WI38 (cell line): ENCODE measurements around the gene PIK3R2.

Source experiments
- H3K4me3 ChIP-seq: 2 replicates; pipeline ENCODE4 v1.5.1; 2011; ENCODE audit warnings: low read depth, mild to moderate bottlenecking, control low read depth, low read length
- TF ChIP-seq, protein P1 (sequence below): IDR thresholded peaks from 2 replicates; pipeline ENCODE4 v1.5.1; 2012; ENCODE audit warnings: low read depth, mild to moderate bottlenecking, control low read depth, low read length

PIK3R2 gene

DNA sequence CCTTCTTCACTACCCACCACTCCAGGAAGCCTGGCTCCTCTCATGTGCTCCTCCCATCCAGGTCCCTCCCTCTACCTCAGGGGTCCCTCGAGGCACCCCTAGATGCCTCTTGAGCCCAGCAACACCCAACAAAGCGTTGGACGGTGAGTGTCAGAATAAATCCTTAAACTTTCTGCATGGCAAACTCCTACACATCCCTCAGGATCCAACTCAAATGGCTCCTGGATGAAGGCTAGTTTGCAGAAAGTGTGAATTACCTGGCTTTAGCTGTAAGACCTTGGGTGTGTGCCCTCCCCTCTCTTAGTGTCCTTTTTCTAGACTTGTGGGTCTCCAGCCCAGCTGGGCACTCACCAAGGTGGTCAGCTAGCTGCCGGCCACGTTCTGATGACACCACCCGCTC is 45.4 kb downstream of the PIK3R2 start:
- TF ChIP-seq, protein P1, sequence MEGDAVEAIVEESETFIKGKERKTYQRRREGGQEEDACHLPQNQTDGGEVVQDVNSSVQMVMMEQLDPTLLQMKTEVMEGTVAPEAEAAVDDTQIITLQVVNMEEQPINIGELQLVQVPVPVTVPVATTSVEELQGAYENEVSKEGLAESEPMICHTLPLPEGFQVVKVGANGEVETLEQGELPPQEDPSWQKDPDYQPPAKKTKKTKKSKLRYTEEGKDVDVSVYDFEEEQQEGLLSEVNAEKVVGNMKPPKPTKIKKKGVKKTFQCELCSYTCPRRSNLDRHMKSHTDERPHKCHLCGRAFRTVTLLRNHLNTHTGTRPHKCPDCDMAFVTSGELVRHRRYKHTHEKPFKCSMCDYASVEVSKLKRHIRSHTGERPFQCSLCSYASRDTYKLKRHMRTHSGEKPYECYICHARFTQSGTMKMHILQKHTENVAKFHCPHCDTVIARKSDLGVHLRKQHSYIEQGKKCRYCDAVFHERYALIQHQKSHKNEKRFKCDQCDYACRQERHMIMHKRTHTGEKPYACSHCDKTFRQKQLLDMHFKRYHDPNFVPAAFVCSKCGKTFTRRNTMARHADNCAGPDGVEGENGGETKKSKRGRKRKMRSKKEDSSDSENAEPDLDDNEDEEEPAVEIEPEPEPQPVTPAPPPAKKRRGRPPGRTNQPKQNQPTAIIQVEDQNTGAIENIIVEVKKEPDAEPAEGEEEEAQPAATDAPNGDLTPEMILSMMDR, result no peak
- H3K4me3 ChIP-seq, result no peak overlapping the region

DNA sequence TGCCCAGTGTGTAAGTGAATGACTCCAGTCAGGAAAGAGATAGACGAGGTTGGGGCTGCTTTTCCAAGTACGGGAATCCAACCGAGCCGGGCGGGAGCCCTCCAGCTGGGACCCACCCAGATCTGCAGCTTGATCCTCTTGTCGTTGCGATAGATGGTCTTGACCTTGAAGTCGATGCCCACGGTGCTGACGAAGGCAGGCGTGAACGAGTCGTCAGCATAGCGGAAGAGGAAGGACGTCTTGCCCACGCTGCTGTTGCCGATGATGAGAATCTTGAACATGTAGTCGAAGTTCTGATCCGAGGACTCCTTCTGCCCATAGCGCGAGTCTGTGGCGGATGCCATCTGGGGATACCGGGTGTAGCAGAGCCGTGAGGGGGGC is 49.4 kb downstream of the PIK3R2 start:
- TF ChIP-seq, protein P1, result no peak
- H3K4me3 ChIP-seq, result no peak overlapping the region

DNA sequence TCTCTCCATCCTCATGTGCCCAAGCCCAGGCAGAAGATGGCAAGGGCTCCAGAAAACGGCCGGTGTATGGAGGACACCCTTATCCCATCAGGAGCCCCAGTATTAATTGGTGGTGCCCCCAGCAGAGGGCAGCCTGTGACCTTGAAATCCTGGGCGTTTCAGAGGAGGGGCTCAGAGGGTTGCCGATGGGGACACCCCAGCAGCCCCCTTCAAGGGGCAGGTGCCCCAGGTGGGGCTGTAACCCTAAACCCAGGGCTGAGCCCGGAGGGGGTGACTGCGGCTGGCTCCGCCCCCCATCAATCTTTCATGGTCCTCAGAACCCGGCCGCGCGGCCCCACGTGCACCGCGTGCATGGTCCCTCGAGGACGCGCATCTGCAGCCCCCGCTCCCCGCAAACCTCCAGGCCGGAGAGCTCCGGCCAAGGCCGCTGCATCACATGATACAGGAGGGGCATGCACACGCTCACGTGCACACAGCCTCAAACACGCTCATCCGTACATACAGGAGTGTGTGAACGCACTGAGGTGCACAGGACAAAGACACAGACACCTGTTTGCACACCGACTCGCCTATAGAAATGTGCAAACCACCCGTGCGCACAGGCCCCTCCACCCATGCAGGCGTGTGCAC is 49.9 kb downstream of the PIK3R2 start:
- peak overlapping the region; percentile 73 for H3K4me3 ChIP-seq

DNA sequence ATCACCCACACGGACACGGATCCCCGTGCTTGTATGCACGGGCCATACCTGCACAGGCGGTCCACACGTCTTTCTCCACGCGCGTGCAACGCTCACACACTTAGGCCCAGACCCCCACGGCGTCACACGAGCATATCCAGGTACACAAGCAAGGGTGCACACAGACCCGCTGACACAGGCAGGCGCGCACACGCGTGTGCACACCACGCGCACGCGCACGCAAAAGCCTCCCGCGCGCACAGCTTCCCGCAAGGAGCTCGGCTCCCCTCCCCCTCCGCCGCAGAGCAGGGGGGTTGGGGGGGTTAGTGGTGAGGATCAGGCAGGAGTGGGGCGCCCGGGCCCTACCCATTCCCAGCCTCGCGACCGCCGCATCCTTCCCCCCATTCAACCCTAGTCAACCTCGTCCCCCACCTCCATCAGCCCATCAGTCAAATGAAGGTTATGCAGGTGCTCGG is 50.5 kb downstream of the PIK3R2 start:
- TF ChIP-seq, protein P1, result no peak
- peak overlapping the region; percentile 73 for H3K4me3 ChIP-seq

More for the DNA sequence above, 49.9 kb downstream of the PIK3R2 start:
- TF ChIP-seq, protein P1, result peak; percentile 30; the same call in 1 of the 2 replicates

DNA sequence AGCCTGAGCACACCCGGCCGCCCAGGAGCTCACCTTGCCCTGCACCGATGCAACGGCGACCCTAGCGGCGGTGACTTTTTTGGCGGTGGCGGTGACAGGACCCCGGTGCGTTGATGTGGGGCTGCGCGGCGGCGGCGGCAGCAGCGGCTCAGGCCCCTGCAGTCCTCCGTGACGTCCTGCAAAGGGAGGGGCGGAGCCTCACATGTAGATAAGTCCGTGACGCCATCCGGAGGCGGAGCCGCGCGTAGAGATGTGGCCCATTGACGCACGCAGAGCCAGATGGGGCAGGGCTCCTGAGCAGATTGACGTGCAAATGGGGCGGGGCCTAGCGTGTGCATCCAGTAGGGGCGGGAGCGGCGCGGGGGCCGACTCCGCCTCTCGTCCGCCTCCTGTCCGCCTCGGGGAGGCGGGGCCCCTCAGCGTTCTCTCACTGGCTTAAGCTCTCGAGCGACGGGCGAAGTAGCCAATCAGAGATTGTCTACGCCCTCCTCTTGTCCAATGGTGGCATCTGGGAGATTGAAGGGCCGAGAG is 51.0 kb downstream of the PIK3R2 start, which contains the start of gene RAB3A:
TSS of gene RAB3A (minus strand) at position 180 of the 531 bp plus-strand sequence. CDS start 1,302 bp downstream, outside the sequence.
- TF ChIP-seq, protein P1, result no peak
- H3K4me3 ChIP-seq, result peak within 1 kb of the TSS; percentile 73

DNA sequence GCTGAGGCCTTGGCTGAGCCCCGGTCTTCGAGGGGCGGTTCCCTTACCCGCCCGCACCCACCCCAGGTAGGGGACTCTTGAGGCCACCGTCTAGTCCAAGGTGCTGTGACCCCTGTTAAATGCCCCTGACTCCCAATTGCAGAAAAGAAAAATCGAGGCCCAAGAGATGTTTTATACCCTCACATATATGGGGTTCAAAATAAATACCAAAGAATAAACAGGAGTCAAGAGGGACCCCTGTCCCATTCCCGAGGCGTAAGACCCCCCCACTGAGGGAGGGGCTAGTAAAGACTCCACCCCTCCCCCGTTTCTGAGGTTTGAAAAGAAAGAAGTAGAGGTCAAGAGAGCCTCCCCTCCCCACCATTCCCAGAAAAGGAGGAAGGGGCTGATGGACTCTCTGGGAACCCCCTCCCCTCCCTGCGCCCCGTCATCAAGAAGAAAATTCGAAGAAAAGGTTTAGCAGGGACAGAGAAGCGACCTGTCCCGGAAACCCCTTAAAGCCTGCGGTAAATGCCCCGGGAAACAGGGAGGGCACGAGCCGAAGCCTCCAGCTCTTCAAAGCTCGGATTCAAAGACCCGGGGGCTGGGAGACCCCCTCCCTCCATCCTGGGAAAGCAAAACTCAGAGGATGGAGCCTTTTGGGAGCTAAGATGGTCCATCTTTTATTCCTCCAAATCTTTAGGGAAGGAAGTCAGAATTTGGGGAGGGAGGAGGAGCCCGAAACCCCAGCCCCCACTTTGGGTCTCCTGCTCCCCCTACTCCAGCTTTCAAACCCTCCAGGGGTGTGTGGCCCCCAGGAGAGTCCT is 51.6 kb downstream of the PIK3R2 start:
- TF ChIP-seq, protein P1, result no peak
- H3K4me3 ChIP-seq, result peak overlapping the region; percentile 72
